Muscle of leg (tissue), 11 donors: Measurements from ENCODE around the gene LZTFL1. TPM values are rescaled to one million over a fixed set of nuclear protein-coding genes. Genes with fewer than 3 reads are reported as not detected.

Experiments used
- DNase-seq: peaks from one replicate; pipeline ENCODE4 v3.0.0; 2013
- H3K27ac ChIP-seq: one replicate; pipeline ENCODE4 v1.5.1; 2013; ENCODE audit warnings: mild to moderate bottlenecking, low read length, control low read depth
- H3K27me3 ChIP-seq: one replicate; pipeline ENCODE4 v1.6.1; 2013; ENCODE audit warnings: low read length; ENCODE audit not compliant: control insufficient read depth, insufficient read depth
- H3K36me3 ChIP-seq: one replicate; pipeline ENCODE4 v1.6.1; 2013; ENCODE audit warnings: low read length; ENCODE audit not compliant: control insufficient read depth, insufficient read depth
- H3K4me1 ChIP-seq: one replicate; pipeline ENCODE4 v1.6.1; 2013; ENCODE audit warnings: low read length; ENCODE audit not compliant: control insufficient read depth, insufficient read depth
- H3K4me3 ChIP-seq: one replicate; pipeline ENCODE4 v1.5.1; 2013; ENCODE audit warnings: low read length, control low read depth
- H3K9me3 ChIP-seq: replicated peaks from 2 replicates; pipeline ENCODE4 v1.6.1; 2013; ENCODE audit warnings: low read depth, low read length; ENCODE audit not compliant: control insufficient read depth
- WGBS: methylation state at CpG from one replicate; pipeline ENCODE4 v1.1.5; 2013; ENCODE audit warnings: missing lambda C conversion rate; ENCODE audit not compliant: insufficient coverage; 5-methylcytosine and 5-hydroxymethylcytosine counted together
- polyA plus RNA-seq, 8 donors: library from polyadenylated mRNA; unstranded; fragments of 120-200 nt; gene quantifications; one replicate each; pipeline versions ENCODE4 v1.2.1 to v1.2.3, GENCODE V29; 2013; ENCODE audit warnings: inconsistent platforms in 1 of 8, low replicate concordance in 1 of 8; ENCODE audit not compliant: insufficient read length in 8 of 8, insufficient read depth in 1 of 8
- total RNA-seq: library from RNA; stranded (reverse); fragments of 120-200 nt; gene quantifications from one replicate; pipeline ENCODE4 v1.2.4, GENCODE V29; 2013

The LZTFL1 gene
- total and polyA plus RNA-seq, 9 donors = 13.3 to 19.9 (median 15.6) TPM

- no peak for DNase-seq
- H3K27ac ChIP-seq = no peak overlapping the region
- H3K36me3 ChIP-seq = no peaks in the 10 kb centered on the region
- no peaks in the 10 kb centered on the region for H3K4me1 ChIP-seq
- no peaks in the 10 kb centered on the region for H3K27me3 ChIP-seq
- 21% methylated on average over 2 of the region's 8 CpGs for WGBS
- no peak overlapping the region for H3K4me3 ChIP-seq
- H3K9me3 ChIP-seq = no peaks in the 10 kb centered on the region
Observed at GRCh38 chr3:45881078-45882022, 39.4 kb upstream of the LZTFL1 start.

GRCh38 chr3:45880725-45881077, 38.8 kb upstream of the LZTFL1 start:
- Histone ChIP-seq H3K36me3 (no peaks in the 10 kb centered on the region), H3K4me1 (no peaks in the 10 kb centered on the region), H3K9me3 (no peaks in the 10 kb centered on the region), H3K27me3 (no peaks in the 10 kb centered on the region), H3K4me3 (no peak overlapping the region), H3K27ac (no peak overlapping the region)
- no CpG with 5 or more reads among the region's 3 CpGs for WGBS
- DNase-seq = no peak

- Histone ChIP-seq H3K4me3 (no peak overlapping the region), H3K4me1 (no peaks in the 10 kb centered on the region), H3K27ac (no peak overlapping the region), H3K27me3 (no peaks in the 10 kb centered on the region), H3K36me3 (no peaks in the 10 kb centered on the region), H3K9me3 (no peaks in the 10 kb centered on the region)
- WGBS = no CpG with 5 or more reads among the region's 2 CpGs
- no peak for DNase-seq
Observed at GRCh38 chr3:45878124-45878523, 36.2 kb upstream of the LZTFL1 start.

- H3K4me1 ChIP-seq = no peaks in the 10 kb centered on the region
- no peak for DNase-seq
- H3K27me3 ChIP-seq = no peaks in the 10 kb centered on the region
- H3K9me3 ChIP-seq = no peaks in the 10 kb centered on the region
- no peaks in the 10 kb centered on the region for H3K36me3 ChIP-seq
- WGBS = no CpG with 5 or more reads among the region's 5 CpGs
- H3K4me3 ChIP-seq = no peak overlapping the region
- H3K27ac ChIP-seq = no peak overlapping the region
Observed at GRCh38 chr3:45874677-45875346, 32.9 kb upstream of the LZTFL1 start.

GRCh38 chr3:45873638-45874037, 31.7 kb upstream of the LZTFL1 start:
- DNase-seq = no peak
- no peaks in the 10 kb centered on the region for H3K4me1 ChIP-seq
- H3K4me3 ChIP-seq = no peak overlapping the region
- 73% methylated on average over 4 of the region's 4 CpGs for WGBS
- H3K27ac ChIP-seq = no peak overlapping the region
- no peaks in the 10 kb centered on the region for H3K27me3 ChIP-seq
- no peaks in the 10 kb centered on the region for H3K36me3 ChIP-seq
- H3K9me3 ChIP-seq = no peaks in the 10 kb centered on the region

GRCh38 chr3:45873036-45873435, 31.1 kb upstream of the LZTFL1 start:
- no peaks in the 10 kb centered on the region for H3K9me3 ChIP-seq
- H3K27ac ChIP-seq = no peak overlapping the region
- DNase-seq = no peak
- no peaks in the 10 kb centered on the region for H3K36me3 ChIP-seq
- H3K27me3 ChIP-seq = no peaks in the 10 kb centered on the region
- no peak overlapping the region for H3K4me3 ChIP-seq
- no peaks in the 10 kb centered on the region for H3K4me1 ChIP-seq

GRCh38 chr3:45872569-45872968, 30.6 kb upstream of the LZTFL1 start:
- no peak overlapping the region for H3K27ac ChIP-seq
- H3K4me1 ChIP-seq = no peaks in the 10 kb centered on the region
- no peak for DNase-seq
- H3K36me3 ChIP-seq = no peaks in the 10 kb centered on the region
- 67% methylated on average over 1 of the region's 2 CpGs for WGBS
- no peaks in the 10 kb centered on the region for H3K27me3 ChIP-seq
- H3K4me3 ChIP-seq = no peak overlapping the region
- H3K9me3 ChIP-seq = no peaks in the 10 kb centered on the region

- no peaks in the 10 kb centered on the region for H3K4me1 ChIP-seq
- 67% methylated on average over 1 of the region's 6 CpGs for WGBS
Observed at GRCh38 chr3:45871780-45872179, 29.9 kb upstream of the LZTFL1 start.

GRCh38 chr3:45870099-45870498, 28.2 kb upstream of the LZTFL1 start:
- no CpG with 5 or more reads among the region's 4 CpGs for WGBS
- no peak overlapping the region for H3K4me3 ChIP-seq

More at GRCh38 chr3:45871780-45872179, 29.9 kb upstream of the LZTFL1 start:
- Histone ChIP-seq H3K36me3 (no peaks in the 10 kb centered on the region), H3K4me3 (no peak overlapping the region), H3K27me3 (no peaks in the 10 kb centered on the region), H3K9me3 (no peaks in the 10 kb centered on the region), H3K27ac (no peak overlapping the region)
- DNase-seq = no peak

GRCh38 chr3:45869638-45870037, 27.7 kb upstream of the LZTFL1 start:
- no peaks in the 10 kb centered on the region for H3K4me1 ChIP-seq
- H3K27me3 ChIP-seq = no peaks in the 10 kb centered on the region
- DNase-seq = no peak
- H3K36me3 ChIP-seq = no peaks in the 10 kb centered on the region
- WGBS = no CpG with 5 or more reads among the region's 3 CpGs
- H3K4me3 ChIP-seq = no peak overlapping the region
- H3K9me3 ChIP-seq = no peaks in the 10 kb centered on the region
- no peak overlapping the region for H3K27ac ChIP-seq

More at GRCh38 chr3:45870099-45870498, 28.2 kb upstream of the LZTFL1 start:
- no peak for DNase-seq
- Histone ChIP-seq H3K27ac (no peak overlapping the region), H3K36me3 (no peaks in the 10 kb centered on the region), H3K9me3 (no peaks in the 10 kb centered on the region), H3K27me3 (no peaks in the 10 kb centered on the region), H3K4me1 (no peaks in the 10 kb centered on the region)
